ENCODE measurements around the gene TCF7.
A peak's percentile ranks its signal among the peaks of the same experiment; 100 is the strongest.

Gene TCF7

GRCh38 chr5:134114886-134115805, 665 bp downstream of the TCF7 start:
- DNase-seq: peak; percentile 96

DNA sequence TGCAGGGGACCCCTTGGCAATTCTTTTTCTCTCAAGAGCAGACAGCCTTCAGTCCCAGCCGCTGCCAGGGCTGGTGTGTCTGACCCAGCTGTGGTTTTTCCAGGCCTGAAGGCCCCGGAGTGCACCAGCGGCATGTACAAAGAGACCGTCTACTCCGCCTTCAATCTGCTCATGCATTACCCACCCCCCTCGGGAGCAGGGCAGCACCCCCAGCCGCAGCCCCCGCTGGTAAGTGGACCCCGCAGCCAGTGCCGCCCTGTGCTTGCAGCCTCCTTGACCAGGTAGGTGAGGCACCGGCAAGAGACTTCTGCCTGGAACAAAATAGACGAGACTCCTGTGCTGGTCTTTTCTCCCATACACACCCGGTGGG, 1.3 kb downstream of the TCF7 start:
- no peak for DNase-seq

GRCh38 chr5:134116286-134116685, 1.8 kb downstream of the TCF7 start:
- no peak for DNase-seq

DNA sequence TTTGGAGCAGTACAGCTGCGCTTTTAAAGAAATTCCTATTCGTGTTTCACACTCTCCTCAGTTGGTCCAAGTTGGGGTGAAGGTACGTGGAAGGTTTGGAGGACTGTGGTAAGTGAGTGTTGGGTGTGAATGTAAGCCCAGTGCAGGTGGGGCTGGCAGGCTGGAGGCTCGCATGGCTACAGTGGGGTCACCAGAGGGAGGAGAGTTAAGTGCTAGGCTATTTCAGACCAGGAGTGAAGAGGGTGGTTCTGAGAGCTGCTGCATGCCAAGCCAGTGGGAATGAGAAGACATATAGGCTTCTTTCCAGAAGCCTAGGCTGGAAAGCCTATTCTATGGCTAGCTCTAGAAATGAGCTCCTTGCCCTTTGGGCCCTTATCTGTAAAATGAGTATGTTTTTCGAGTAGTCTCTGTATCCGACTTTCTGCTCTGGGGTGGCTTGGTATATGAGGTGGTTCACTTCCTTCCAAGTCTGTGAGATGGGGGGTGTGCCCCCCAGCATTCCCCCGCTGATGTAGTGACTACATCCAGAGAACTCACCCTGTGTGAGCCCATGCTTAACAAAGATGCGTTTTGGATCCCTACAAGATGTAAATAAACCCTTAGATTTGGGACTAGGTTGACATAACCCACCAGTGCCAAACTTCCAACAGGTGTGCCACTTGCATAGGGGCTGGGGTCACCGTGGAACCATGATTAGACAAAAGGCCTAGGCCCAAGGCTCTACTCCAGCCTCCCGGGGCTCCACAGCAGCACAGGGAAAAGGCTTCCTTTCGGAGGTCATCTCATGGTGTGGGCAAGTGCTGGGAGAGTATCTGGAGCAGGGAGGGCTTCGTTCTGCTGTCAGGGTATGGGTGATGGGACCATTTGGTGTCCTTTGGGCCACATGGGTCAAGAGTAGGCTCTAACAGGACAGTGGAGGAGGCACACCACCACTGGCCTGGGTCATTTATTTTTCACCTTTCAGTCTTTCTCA, 2.6 kb downstream of the TCF7 start:
- peak; percentile 59 for DNase-seq

DNA sequence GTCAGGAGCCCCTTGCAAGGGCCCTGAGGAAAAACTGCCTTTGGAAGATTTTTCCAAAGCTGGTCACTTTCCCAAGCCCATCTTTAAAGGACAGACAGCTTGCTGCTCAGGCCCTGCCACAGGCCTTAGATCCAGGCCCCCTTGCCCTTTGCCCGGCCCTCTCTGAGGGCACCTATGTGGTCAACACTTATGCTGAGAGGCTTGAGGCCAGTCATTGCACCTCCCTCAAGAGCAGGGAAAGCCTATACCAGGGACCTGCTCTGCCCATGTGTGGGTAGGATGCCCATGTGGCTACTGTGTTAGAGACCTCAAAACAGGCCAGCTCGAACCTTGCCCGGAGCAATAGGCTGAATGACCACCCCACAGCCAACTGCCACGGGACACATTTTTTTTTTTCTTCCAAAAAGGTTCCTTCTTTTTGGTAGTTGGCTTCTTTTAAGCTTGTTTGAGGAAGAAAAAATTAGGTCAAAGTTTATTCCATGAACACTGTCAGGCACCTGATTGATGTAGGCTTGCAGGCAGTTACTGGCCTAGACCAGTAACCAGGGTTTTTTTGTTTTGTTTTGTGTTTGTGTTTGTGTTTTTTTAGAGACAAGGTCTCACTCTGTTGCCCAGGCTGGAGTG, 3.8 kb downstream of the TCF7 start:
- no peak for DNase-seq

GRCh38 chr5:134119720-134120119, 5.2 kb downstream of the TCF7 start:
- DNase-seq: peak; percentile 60

DNA sequence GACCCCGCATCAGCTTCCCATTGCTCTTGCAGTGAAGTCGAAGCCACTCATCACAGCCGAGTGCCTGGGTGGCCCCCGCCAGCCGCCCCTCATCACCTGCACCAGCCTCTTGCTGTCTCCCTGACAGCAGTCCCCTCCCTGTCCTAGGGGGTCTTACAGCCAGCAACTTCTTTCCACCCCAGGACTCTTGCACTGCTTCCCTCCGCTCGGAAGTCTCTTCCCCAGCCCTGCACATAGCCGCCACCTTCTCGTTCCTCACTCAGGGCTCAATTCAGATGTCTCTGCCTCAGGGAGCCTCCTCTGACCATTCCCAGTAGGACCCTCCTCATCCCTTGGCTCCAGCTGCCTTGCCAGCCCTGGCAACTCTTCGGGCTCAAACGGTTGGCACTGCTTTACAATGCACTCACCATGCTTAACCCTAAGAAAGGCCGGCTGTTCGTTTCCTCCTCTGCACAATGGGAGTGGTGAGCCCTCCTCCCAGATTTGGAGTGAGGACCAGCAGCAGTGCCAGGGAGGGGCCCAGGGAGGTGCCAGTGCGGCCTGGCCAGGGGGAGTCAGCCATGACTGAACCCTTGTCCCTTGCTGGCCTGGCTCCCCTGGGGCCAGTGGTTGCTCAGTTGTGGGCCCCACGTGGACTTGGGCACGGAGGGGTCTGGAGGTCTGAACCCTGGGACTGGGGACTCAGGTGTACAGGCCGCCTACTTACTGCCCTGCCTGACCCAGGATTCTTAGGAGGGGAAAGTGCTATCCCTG, 6.1 kb downstream of the TCF7 start:
- no peak for DNase-seq

GRCh38 chr5:134122530-134122929, 8.0 kb downstream of the TCF7 start:
- DNase-seq: peak; percentile 78

GRCh38 chr5:134123360-134123759, 8.9 kb downstream of the TCF7 start:
- no peak for DNase-seq

DNA sequence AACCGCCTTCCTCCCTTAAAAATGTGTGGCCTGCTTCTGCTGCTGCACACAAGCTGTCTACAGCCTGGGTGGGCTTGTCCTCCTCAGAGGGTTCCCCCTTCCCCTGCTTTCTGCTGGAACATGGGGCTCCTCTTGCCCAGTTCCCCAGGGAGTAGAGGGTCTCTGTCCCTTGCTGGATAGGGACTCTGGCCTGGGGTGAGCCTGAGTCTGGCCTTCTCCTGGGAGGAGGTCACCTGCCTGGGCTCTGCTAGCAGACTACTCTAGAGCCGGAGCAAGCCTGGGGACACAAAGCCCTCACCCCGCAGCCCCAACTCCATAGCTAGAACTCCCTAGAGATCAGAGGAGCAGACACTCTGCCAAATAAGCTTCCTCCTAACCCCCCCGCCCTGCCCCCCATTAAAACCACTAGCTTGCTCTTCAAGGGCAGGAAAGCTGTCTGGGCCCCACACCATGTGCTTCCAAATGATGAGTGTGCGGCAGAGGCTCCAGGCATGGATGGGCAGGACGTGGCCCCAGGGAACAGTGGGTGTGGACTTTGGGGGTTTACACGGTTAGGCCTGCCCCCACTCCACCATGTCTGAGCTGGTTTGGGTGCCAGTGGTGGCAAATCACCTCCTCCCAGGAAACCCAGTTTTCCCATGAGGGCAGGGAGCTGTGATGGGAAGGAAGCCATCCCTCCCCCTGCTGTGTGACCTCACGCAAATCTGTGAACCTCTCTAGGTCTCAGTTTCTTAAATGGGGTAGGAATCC, 10.0 kb downstream of the TCF7 start:
- peak; percentile 81 for DNase-seq

DNA sequence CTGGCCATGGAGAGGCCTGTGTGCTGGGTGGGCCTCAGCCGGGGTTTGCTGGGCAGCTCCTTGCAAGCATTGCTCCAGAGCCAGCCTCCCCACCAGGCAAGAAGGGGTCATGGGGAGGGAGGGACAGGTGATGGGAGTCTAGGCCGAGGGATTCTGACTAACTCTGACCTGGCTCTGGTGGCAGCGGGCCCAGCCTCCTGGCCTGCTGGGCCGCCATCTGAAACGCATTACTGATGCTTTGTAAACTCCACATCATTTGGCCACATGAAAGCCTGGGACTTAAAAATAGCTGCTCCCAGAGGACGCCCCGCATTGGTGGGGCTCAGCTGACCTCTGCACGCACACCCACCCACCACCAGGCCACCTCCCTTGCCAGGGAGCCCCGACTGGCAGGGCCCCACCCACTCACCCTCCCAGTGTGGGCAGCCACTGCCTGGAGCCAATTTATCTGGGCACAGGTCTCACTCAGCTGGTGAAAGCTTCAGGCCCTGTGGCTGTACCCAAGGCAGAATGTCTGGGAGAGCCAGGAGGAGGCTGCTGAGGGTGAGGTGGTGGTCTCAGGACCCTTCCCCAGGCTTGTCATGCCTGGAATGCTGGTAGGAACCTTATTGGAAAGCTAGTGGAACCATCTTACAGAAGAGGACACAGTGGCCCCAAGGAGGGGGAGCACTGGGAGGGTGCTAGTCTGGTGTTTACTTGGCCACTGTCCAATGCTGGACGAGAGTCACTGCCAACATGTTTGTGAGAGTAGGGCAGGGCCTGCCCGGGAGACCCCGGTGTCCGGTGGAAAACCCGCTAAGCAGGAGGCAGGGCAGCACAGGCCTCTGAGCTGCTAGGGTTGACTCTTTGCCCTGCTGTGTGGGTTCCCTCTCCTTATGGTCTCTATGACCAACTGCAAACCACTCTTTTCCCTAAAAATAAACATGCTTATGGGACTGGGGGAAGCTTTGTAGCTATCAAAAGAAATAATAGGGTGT, 10.8 kb downstream of the TCF7 start:
- no peak for DNase-seq

DNA sequence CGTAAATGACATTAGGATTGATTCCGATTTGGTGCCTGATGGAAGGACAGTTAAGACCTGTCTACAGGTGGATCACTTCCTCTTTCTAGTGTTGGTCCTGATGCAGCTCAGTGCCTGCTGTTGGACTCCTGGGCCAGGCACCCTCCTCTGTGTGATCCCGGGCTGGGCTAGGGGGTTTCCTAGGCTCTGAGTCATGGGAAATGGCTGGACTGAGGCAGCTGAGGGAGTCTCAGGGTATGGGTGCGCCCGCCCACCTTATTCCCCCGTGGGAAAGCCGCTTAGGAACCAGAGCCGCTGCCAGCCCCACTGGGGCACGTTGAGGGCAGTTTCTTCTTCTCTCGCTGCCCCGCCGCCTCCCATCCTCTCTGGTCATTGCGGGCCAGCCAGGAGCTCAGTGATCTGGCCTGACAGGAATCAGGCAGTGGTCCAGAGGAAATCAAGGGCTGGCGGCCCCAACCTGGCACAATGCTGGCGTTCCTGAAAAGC, 12.9 kb downstream of the TCF7 start:
- DNase-seq: no peak

DNA sequence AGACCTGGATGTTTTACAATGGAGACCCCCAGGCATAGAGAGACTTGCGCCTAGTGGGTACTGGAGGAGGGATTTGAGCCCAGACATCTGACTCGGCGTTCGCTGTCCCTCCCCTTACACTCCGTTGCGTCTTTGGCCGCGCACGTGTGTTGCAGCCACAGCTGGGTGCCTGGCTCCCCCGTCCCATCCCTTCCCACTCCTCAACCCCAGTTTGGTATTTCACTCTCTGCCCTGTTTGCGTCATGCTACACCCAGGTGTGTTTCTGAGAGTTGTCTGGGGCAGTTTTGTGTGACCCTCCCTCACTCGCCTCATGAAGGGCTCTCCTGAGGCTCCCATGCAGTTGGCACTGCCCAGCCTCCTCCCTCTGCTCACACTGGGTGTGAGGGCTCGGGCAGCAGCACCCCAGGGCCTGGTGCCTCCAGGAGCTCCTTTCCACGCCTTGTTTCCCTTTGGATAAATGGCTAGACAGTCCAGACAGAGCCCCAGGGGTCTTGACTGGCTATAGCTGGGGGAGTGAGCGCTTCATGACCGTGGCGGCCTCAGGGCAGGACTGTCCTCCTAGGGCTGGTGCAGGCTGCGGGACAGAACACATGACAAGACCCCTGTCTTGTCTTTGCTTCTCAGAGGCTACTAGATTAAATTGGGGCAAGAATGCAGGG, 13.6 kb downstream of the TCF7 start:
- DNase-seq: no peak

GRCh38 chr5:134128648-134128995, 14.1 kb downstream of the TCF7 start:
- no peak for DNase-seq

- DNase-seq: peak; percentile 58
Measured at GRCh38 chr5:134129411-134130238, 15.1 kb downstream of the TCF7 start.

DNA sequence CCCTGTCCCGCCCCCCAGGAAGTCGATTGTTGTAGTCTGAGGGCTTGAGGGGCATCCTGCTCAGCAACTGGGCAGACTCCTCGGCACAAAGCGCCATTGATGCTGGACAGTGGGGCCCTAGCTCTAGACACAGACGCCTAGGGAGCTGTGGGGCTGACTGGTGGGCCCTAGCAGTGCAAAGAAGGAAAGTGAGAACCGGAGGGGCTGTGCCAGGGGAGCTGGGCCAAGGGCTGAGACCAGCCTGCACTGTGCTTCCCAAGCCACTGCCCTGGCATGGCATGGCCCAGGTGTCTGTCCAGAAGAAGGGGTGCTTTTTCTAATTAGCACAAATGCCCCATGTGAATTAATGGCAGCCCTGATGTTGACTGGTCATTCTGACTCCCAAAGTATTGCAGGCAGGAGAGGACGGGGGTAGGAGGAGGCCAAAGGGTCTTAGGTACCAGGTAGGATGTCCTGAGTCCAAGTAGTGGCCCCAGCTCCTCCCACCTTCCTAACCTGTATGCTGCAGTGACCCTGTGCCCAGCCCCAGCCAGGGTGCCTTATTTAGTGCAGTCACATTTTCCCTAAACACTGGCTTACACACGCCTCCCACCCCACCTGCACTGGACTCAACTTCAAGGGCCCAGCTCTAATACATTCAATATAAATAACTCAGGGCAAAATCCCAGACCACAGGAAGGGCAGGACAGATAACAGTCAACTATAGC, 15.9 kb downstream of the TCF7 start:
- no peak for DNase-seq

GRCh38 chr5:134131165-134131564, 16.7 kb downstream of the TCF7 start:
- peak; percentile 24 for DNase-seq

All from CD4-positive, alpha-beta T cell treated with Interleukin-6 for 4 hours (primary cell).